ENCODE data around the gene MAP3K14.

Gene MAP3K14

GRCh38 chr17:45233423-45233924 is 83.3 kb downstream of the MAP3K14 start:
- peaks cover 27% of the 10 kb centered on the region; the same call in 1 of the 2 replicates for H3K4me1 ChIP-seq (ENCODE audit: insufficient read depth, low read length)
- H3K36me3 ChIP-seq (ENCODE audit: insufficient read depth, low read length) = no peaks in the 10 kb centered on the region
- H3K9ac ChIP-seq (ENCODE audit: low read depth, low read length) = no peak overlapping the region
- no peaks in the 10 kb centered on the region for H3K9me3 ChIP-seq (ENCODE audit: control insufficient read depth, insufficient read depth, low read length)

GRCh38 chr17:45232514-45233422 is 84.1 kb downstream of the MAP3K14 start:
- no peak overlapping the region for H3K9ac ChIP-seq (ENCODE audit: low read depth, low read length)
- H3K9me3 ChIP-seq (ENCODE audit: control insufficient read depth, insufficient read depth, low read length) = no peaks in the 10 kb centered on the region
- no peaks in the 10 kb centered on the region for H3K36me3 ChIP-seq (ENCODE audit: insufficient read depth, low read length)
- peaks cover 34% of the 10 kb centered on the region for H3K4me1 ChIP-seq (ENCODE audit: insufficient read depth, low read length)

DNA sequence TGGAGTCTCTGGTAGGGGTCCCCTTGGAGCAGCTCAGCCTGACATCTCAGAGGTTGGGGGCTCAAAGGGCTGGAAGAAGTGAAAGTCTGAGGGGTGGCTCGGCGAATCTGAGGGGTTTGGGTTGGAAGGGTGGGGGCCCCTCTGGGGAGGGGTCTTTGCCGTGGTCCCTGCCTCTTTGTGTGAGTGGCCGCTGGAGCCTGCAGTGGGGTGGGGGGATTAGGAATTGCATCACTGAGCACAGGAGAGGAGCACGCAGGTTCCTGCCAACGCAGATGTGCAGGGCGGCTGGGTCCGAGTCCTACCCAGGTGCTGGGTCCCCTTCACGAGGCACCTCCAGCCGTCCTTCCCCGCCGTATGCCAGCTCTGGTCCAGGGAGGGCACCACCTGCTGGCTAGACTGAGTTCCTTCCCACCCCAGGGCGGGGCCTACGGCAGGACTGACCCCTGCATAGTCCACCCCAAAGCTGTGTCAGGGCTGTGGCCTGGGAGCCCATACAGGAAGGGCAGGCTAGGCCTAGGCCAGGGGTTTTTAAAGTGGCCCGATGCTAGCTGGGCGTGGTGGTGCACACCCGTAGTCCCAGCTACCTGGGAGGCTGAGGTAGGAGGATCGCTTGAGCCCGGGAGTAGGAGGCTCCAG is 85.2 kb downstream of the MAP3K14 start:
- Histone ChIP-seq H3K9me3 (ENCODE audit: control insufficient read depth, insufficient read depth, low read length) (no peaks in the 10 kb centered on the region), H3K4me1 (ENCODE audit: insufficient read depth, low read length) (peaks cover 43% of the 10 kb centered on the region), H3K9ac (ENCODE audit: low read depth, low read length) (no peak overlapping the region), H3K36me3 (ENCODE audit: insufficient read depth, low read length) (no peaks in the 10 kb centered on the region)

DNA sequence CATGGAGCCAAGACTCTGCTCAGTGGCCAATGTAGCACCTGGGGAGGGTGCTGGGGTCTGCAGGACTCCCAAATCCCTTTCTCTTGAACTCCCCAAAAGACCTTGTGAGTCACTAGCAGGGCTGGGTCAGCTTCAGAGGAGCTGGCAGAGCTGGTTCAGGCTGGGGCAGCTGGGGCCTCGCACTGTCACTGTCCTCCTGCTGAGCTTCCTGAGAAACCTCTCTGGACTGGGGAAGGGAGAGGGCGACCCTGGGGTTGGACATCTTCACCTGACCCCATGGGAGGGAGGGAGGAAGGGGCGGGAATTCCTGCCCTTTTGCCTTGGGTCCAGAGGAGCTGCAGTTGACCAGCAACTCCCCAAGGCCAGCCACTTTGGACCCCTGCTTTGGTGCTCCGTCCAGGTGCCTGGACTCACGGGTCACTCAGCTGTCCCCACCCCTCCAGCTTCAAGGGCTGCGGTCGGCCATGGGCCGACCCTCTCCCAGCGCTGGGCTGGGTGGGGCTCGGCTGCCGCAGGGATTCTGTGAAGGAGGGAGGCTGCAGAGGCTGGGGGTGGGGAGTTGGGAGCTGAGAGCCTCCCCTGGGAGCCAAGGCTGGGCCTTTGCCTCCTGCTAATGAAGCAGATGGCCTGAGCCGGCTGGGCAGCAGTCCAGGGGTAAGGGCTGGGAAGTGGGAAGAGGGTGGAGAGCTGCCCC is 85.9 kb downstream of the MAP3K14 start:
- H3K36me3 ChIP-seq (ENCODE audit: insufficient read depth, low read length) = no peaks in the 10 kb centered on the region
- peaks cover 45% of the 10 kb centered on the region for H3K4me1 ChIP-seq (ENCODE audit: insufficient read depth, low read length)
- no peak overlapping the region for H3K9ac ChIP-seq (ENCODE audit: low read depth, low read length)
- no peaks in the 10 kb centered on the region for H3K9me3 ChIP-seq (ENCODE audit: control insufficient read depth, insufficient read depth, low read length)

- no peaks in the 10 kb centered on the region for H3K36me3 ChIP-seq (ENCODE audit: insufficient read depth, low read length)
- H3K9me3 ChIP-seq (ENCODE audit: control insufficient read depth, insufficient read depth, low read length) = no peaks in the 10 kb centered on the region
- peaks cover 48% of the 10 kb centered on the region for H3K4me1 ChIP-seq (ENCODE audit: insufficient read depth, low read length)
- no peak overlapping the region for H3K9ac ChIP-seq (ENCODE audit: low read depth, low read length)
These were observed 86.4 kb downstream of the MAP3K14 start for GRCh38 chr17:45230410-45230786.

DNA sequence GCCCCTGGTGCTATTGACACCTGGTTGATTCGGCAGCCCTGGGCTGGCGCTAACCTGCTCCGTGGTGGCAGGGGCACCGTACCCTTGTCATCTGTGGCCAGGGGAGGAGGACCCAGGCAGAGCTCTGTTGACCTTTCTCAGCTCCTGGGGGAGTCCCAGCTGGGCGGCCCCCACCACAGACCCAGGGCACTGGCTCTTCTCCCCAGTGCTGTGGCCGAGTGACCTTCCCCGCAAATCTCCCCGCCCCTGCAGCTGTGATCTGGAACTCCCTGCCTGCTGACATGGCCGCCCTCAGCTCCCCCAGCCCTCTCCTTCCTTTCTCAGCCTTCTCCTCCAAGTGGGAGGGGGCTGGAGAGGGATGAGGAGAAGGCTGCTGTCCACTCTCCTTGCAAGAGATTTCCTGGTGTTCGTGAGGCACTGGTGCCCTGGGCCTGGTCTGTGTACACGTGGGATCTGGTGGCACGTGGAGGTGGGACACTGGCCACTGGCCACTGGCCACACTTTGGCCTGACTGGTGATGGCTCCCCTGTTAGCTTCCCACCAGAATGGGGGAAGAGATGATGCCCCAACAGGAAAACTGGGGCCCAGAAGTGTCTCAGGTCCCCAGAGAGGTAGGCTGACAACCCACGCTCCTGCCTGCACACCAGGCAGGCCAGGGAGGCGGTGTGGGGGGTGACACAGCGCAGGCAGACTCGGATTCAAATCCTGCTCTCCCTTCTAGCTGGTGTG is 87.0 kb downstream of the MAP3K14 start:
- Histone ChIP-seq H3K9ac (ENCODE audit: low read depth, low read length) (no peak overlapping the region), H3K9me3 (ENCODE audit: control insufficient read depth, insufficient read depth, low read length) (no peaks in the 10 kb centered on the region)

DNA sequence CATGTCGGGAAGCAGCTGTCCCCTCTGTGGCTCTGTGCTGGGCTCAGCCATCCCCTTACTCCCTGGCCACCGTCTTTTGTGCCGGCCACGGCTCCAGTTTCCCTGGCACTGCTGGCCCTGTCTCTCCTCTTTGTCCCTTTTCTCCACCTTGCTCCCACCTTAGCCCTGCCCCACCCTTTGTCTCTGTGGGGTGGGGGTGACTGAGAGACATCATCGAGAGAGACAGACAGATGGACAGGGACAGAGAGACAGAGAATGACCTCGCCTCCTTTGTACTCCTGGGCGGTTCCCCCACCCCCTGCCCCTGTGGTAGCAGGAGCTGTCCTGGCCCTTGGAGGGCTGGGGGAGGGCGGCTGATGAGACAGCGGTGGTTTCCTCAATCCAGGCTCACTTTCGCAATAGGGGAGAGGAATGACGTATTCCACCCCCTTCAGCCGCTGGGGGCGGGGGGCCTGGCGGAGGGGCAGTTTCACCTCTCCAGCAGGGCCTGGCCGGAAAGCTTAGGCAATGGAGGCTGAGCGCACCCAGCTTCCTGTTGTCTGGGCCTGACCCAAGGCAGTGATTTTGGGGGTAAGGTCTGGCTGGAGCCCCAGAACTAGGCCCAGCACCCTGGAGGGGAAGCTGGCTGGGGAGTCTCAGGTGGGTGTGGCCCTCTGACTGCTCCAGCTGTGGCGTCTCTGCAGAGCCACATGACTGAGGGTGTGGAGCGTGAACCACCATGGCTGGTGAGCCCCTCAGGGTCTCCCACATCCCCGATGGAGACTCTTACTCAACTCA is 87.9 kb downstream of the MAP3K14 start:
- no peaks in the 10 kb centered on the region for H3K36me3 ChIP-seq (ENCODE audit: insufficient read depth, low read length)
- peaks cover 52% of the 10 kb centered on the region for H3K4me1 ChIP-seq (ENCODE audit: insufficient read depth, low read length)
- no peaks in the 10 kb centered on the region for H3K9me3 ChIP-seq (ENCODE audit: control insufficient read depth, insufficient read depth, low read length)
- no peak overlapping the region for H3K9ac ChIP-seq (ENCODE audit: low read depth, low read length)

More for the DNA sequence above, 87.0 kb downstream of the MAP3K14 start:
- H3K36me3 ChIP-seq (ENCODE audit: insufficient read depth, low read length) = no peaks in the 10 kb centered on the region
- peaks cover 52% of the 10 kb centered on the region for H3K4me1 ChIP-seq (ENCODE audit: insufficient read depth, low read length)

- Histone ChIP-seq H3K9ac (ENCODE audit: low read depth, low read length) (no peak overlapping the region), H3K4me1 (ENCODE audit: insufficient read depth, low read length) (peaks cover 56% of the 10 kb centered on the region), H3K9me3 (ENCODE audit: control insufficient read depth, insufficient read depth, low read length) (no peaks in the 10 kb centered on the region), H3K36me3 (ENCODE audit: insufficient read depth, low read length) (no peaks in the 10 kb centered on the region)
These were observed 88.7 kb downstream of the MAP3K14 start for GRCh38 chr17:45227926-45228762.

DNA sequence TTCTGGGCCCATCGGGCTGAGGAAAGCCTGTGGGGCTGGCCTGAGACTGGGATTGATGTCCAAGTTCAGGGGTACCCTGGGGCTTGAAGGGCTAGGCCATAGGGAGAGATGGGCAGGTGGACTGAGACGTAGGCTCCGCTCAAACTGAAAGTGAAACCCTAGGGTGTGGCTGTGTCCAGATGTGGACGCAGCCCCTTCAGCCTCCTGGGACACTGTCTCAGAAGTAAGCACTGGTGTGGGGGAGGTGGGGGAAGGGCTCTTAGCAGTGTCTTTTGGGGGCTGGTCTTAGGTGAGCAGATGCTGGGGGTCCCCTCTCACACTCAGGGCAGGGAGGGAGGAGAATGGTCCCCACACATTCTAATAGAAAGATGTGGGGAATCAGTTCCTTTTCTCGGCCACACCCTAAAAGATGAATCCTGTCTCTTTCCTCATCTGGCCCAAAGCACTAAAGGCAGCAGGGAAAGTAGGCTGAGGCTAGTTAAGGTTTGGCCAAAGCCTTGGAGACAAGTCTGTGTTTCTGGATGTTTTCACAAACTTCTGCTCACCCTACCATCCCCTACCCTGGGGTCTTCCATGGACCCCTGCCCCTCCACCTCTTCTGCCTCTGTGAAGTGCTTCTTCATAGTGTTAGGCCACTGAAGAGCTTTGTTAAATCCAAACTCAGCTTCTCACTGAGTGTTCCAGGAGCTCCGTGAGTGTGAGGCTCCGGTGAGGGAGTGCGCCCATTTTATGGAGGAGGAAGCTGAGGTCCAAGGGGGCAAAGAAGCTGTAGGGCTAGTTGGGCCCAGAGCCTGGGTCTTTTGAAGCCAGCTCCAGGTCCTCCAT is 89.5 kb downstream of the MAP3K14 start:
- peaks cover 60% of the 10 kb centered on the region for H3K4me1 ChIP-seq (ENCODE audit: insufficient read depth, low read length)
- H3K9ac ChIP-seq (ENCODE audit: low read depth, low read length) = no peak overlapping the region
- no peaks in the 10 kb centered on the region for H3K36me3 ChIP-seq (ENCODE audit: insufficient read depth, low read length)
- H3K9me3 ChIP-seq (ENCODE audit: control insufficient read depth, insufficient read depth, low read length) = no peaks in the 10 kb centered on the region

DNA sequence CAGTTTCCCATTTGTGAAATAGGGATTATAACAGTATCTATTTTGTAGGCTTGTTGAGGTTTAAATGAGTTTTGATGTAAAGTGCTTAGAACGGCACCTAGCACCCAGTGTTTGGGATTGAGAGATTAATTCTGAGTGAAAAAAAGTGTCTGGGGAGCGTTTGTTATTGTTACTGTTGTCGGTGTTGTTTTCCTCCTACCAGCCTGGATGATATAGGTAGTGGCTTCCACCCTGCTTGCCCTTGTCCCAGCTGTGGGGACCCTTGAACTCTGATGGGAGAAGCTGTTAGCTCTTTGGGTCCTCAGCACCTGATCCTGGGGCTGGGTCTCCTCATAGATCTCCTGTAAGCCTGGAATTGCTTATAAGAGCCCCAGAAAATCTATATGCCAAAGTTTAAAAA is 90.2 kb downstream of the MAP3K14 start:
- peaks cover 60% of the 10 kb centered on the region for H3K4me1 ChIP-seq (ENCODE audit: insufficient read depth, low read length)
- H3K9me3 ChIP-seq (ENCODE audit: control insufficient read depth, insufficient read depth, low read length) = no peaks in the 10 kb centered on the region
- no peaks in the 10 kb centered on the region for H3K36me3 ChIP-seq (ENCODE audit: insufficient read depth, low read length)
- no peak overlapping the region for H3K9ac ChIP-seq (ENCODE audit: low read depth, low read length)

DNA sequence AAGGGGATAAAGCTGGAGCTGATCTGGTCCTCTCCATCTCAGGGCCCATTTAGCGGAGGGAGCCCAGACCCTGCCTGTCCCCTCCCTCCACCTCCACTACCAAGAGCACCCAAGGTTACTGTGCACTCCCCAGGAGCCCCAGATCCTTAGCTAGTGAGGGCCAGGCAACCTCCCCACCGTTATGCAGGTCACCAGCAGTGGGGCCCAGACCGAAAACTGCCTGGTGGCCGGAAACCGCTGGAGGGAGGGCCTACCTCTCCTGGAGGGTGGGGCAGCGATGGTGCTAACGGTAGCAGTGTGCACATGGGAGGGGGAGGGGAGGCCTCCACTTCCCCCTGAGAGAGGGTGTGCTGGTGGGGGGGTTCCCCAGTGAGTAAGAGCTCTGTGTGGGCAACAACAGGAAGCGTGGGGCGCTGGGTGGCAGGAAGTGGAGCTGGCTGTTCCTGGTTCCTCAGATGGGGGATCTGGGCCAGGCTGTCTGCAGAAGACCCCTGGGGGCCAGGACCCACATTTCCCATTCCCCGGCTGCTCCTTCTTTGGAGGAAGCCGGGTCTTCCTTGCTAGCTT is 90.8 kb downstream of the MAP3K14 start:
- Histone ChIP-seq H3K9me3 (ENCODE audit: control insufficient read depth, insufficient read depth, low read length) (no peaks in the 10 kb centered on the region), H3K9ac (ENCODE audit: low read depth, low read length) (no peak overlapping the region), H3K4me1 (ENCODE audit: insufficient read depth, low read length) (peaks cover 60% of the 10 kb centered on the region), H3K36me3 (ENCODE audit: insufficient read depth, low read length) (no peaks in the 10 kb centered on the region)
